K562 (cell line): ENCODE measurements around the gene RASGRP4. TPM values are rescaled to one million over a fixed set of nuclear protein-coding genes. Genes with fewer than 3 reads are reported as not detected.

Source experiments
- CBX2 ChIP-seq: fragments of 200-600 bp; sonication (generic); IDR thresholded peaks from one replicate; pipeline ENCODE4 v1.6.1; 2012; ENCODE audit warnings: mild to moderate bottlenecking, low read length, inconsistent platforms; ENCODE audit not compliant: insufficient read depth, poor library complexity, severe bottlenecking
- CTBP1 ChIP-seq: fragments of 450-650 bp; IDR thresholded peaks from 2 replicates; pipeline ENCODE4 v1.6.1; 2016; ENCODE audit warnings: borderline replicate concordance
- HDAC2 ChIP-seq: fragments of 450-650 bp; IDR thresholded peaks from 2 replicates; pipeline ENCODE4 v1.6.1; 2016; ENCODE audit warnings: mild to moderate bottlenecking
- HLTF ChIP-seq: fragments of 450-650 bp; IDR thresholded peaks from 2 replicates; pipeline ENCODE4 v1.6.1; 2016
- PML ChIP-seq: IDR thresholded peaks from 2 replicates; pipeline ENCODE4 v1.6.1; 2012; ENCODE audit warnings: low read length, inconsistent platforms
- SMAD4 ChIP-seq: fragments of 250-450 bp; sonication (Bioruptor Pico); conservative IDR thresholded peaks from 2 replicates; pipeline ENCODE4 v1.8.0; 2021; ENCODE audit warnings: inconsistent platforms, mild to moderate bottlenecking, moderate library complexity
- TEAD4 ChIP-seq, 2 experiments: sonication (generic) in 1 of 2; formaldehyde crosslinking in 1 of 2; IDR thresholded peaks; 2 replicates each; pipeline versions ENCODE4 v1.6.1 to v1.8.0; 2012 to 2022; ENCODE audit warnings: borderline replicate concordance in 1 of 2, inconsistent platforms in 1 of 2, low read length in 1 of 2, mild to moderate bottlenecking in 1 of 2, missing genetic modification reagents in 1 of 2
- ZNF24 ChIP-seq: fragments of 450-650 bp; IDR thresholded peaks from 2 replicates; pipeline ENCODE4 v1.6.1; 2016
- ZSCAN29 ChIP-seq: fragments of 450-650 bp; IDR thresholded peaks from 2 replicates; pipeline ENCODE4 v1.6.1; 2017
- polyA plus RNA-seq, 8 experiments: library from polyadenylated mRNA; depleted of rRNA in 4 of 8; stranded (reverse) in 5 of 8; unstranded in 3 of 8; fragments of >200 nt; fragmentation: Nextera tagmentation in 2 of 8; fragmentation: Illumina TruSeq in 1 of 8; extraction: Ambion mirVana in 2 of 8; extraction: Trizol in 1 of 8; gene quantifications; 2 replicates each; pipeline versions ENCODE4 v1.2.1 to v1.2.3, GENCODE V29; 2011 to 2014; ENCODE audit warnings: inconsistent platforms in 1 of 8, missing spikeins in 1 of 8
- total RNA-seq, 7 experiments: library from RNA; depleted of rRNA in 6 of 7; stranded (reverse); fragments of >200 nt in 6 of 7; fragmentation: Illumina TruSeq in 2 of 7; extraction: Trizol in 2 of 7; gene quantifications; 2 replicates each; pipeline versions ENCODE4 v1.2.1 to v1.2.3, GENCODE V29; 2011 to 2021; ENCODE audit warnings: low replicate concordance in 1 of 7
- TF ChIP-seq, protein P1 (sequence below), 2 experiments: fragments of 450-650 bp; formaldehyde crosslinking in 1 of 2; IDR thresholded peaks; 2 replicates each; pipeline versions ENCODE4 v1.4.0 to v1.6.1; 2014 to 2020; ENCODE audit warnings: mild to moderate bottlenecking in 2 of 2, borderline replicate concordance in 1 of 2, low read depth in 1 of 2
- TF ChIP-seq, protein P2 (sequence below), 2 experiments: fragments of 250-450 bp in 1 of 2; fragments of 450-650 bp in 1 of 2; sonication (Bioruptor Pico) in 1 of 2; IDR thresholded peaks; 2 replicates each; pipeline versions ENCODE4 v1.6.1 to v1.8.0; 2016 to 2021; ENCODE audit warnings: mild to moderate bottlenecking in 2 of 2, moderate library complexity in 2 of 2, missing compliant biosample characterization in 1 of 2, missing genetic modification characterization in 1 of 2
- TF ChIP-seq, protein P3 (sequence below), 2 experiments: IDR thresholded peaks; 2 replicates each; pipeline ENCODE4 v1.6.1; 2011; ENCODE audit warnings: borderline replicate concordance in 1 of 2, control low read depth in 1 of 2, low read depth in 1 of 2, low read length in 1 of 2, mild to moderate bottlenecking in 1 of 2, mixed read lengths in 1 of 2, moderate library complexity in 1 of 2; ENCODE audit not compliant: insufficient read depth in 1 of 2, insufficient read length in 1 of 2, poor library complexity in 1 of 2, severe bottlenecking in 1 of 2; ENCODE audit errors: extremely low read depth in 1 of 2
- TF ChIP-seq, protein P4 (sequence below): fragments of 450-650 bp; IDR thresholded peaks from 2 replicates; pipeline ENCODE4 v1.7.0; 2016; ENCODE audit warnings: borderline replicate concordance
- TF ChIP-seq, protein P5 (sequence below): sonication (generic); formaldehyde crosslinking; IDR thresholded peaks from 2 replicates; pipeline ENCODE4 v1.9.0; 2022; ENCODE audit warnings: mild to moderate bottlenecking, missing genetic modification reagents

Gene RASGRP4
- total and polyA plus RNA-seq, 9 of the 15 experiments (the other 6 are each of a cell fraction or from before 2014, with no cell fraction given) = 0.39 to 4.6 (median 3.8) TPM

DNA sequence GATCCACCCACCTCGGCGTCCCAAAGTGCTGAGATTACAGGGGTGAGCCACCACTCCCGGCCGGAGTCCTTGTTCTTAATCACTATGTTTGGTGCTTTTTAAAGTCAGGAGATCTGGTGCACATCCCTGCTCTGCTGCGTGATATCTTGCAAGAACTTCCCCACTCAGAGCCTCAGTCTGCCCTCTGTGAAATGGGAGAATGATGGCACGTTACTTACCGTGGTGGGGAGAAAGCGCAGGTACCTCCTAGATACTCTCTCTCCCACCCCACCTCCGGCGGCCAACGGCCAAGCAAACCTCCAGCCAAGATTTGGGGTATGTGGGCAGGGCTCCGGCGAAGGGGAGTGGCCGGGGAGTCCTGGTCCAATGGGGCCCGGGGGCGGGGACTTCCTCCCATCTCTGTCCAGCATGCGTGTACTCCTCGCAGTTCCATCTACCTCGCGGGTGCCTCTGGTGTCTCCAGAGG lies 7.3 kb upstream of the RASGRP4 start, which contains the start of gene RYR1 (continued):
- TF ChIP-seq, protein P1, sequence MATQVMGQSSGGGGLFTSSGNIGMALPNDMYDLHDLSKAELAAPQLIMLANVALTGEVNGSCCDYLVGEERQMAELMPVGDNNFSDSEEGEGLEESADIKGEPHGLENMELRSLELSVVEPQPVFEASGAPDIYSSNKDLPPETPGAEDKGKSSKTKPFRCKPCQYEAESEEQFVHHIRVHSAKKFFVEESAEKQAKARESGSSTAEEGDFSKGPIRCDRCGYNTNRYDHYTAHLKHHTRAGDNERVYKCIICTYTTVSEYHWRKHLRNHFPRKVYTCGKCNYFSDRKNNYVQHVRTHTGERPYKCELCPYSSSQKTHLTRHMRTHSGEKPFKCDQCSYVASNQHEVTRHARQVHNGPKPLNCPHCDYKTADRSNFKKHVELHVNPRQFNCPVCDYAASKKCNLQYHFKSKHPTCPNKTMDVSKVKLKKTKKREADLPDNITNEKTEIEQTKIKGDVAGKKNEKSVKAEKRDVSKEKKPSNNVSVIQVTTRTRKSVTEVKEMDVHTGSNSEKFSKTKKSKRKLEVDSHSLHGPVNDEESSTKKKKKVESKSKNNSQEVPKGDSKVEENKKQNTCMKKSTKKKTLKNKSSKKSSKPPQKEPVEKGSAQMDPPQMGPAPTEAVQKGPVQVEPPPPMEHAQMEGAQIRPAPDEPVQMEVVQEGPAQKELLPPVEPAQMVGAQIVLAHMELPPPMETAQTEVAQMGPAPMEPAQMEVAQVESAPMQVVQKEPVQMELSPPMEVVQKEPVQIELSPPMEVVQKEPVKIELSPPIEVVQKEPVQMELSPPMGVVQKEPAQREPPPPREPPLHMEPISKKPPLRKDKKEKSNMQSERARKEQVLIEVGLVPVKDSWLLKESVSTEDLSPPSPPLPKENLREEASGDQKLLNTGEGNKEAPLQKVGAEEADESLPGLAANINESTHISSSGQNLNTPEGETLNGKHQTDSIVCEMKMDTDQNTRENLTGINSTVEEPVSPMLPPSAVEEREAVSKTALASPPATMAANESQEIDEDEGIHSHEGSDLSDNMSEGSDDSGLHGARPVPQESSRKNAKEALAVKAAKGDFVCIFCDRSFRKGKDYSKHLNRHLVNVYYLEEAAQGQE (IDR thresholded peaks at IDR 0.05; ENCODE audit: borderline replicate concordance) = peak; percentile 71
- TF ChIP-seq, protein P1 (CRISPR knock-in tag; IDR thresholded peaks at IDR 0.05; ENCODE audit: low read depth) = no peak
- TF ChIP-seq SMAD4 (CRISPR knock-in tag) (0 out of 2 replicates have a peak, but pooled peaks have one; percentile 24), ZSCAN29 (no peak), CBX2 (no peak), TEAD4 (IDR thresholded peaks at IDR 0.05; ENCODE audit: low read length) (0 out of 2 replicates have a peak, but pooled peaks have one; percentile 5), TEAD4 (CRISPR knock-in tag; IDR thresholded peaks at IDR 0.05; ENCODE audit: borderline replicate concordance) (no peak), HDAC2 (peak; percentile 91; the same call in 1 of the 2 replicates), CTBP1 (peak; percentile 76), ZNF24 (0 out of 2 replicates have a peak, but pooled peaks have one; percentile 40), HLTF (0 out of 2 replicates have a peak, but pooled peaks have one; percentile 32), PML (no peak)
- TF ChIP-seq, protein P2, sequence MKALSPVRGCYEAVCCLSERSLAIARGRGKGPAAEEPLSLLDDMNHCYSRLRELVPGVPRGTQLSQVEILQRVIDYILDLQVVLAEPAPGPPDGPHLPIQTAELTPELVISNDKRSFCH (CRISPR knock-in tag; IDR thresholded peaks at IDR 0.05) = no peak
- TF ChIP-seq, protein P2 (tag; IDR thresholded peaks at IDR 0.05) = 0 out of 2 replicates have a peak, but pooled peaks have one; percentile 29
- TF ChIP-seq, protein P3, sequence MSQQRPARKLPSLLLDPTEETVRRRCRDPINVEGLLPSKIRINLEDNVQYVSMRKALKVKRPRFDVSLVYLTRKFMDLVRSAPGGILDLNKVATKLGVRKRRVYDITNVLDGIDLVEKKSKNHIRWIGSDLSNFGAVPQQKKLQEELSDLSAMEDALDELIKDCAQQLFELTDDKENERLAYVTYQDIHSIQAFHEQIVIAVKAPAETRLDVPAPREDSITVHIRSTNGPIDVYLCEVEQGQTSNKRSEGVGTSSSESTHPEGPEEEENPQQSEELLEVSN (IDR thresholded peaks at IDR 0.05; ENCODE audit: borderline replicate concordance in 1 of 2, extremely low read depth in 1 of 2, insufficient read depth in 1 of 2, insufficient read length in 1 of 2, low read depth in 1 of 2, low read length in 1 of 2, poor library complexity in 1 of 2, severe bottlenecking in 1 of 2) = peak in 1 of 2 experiments; percentile 65
- TF ChIP-seq, protein P4, sequence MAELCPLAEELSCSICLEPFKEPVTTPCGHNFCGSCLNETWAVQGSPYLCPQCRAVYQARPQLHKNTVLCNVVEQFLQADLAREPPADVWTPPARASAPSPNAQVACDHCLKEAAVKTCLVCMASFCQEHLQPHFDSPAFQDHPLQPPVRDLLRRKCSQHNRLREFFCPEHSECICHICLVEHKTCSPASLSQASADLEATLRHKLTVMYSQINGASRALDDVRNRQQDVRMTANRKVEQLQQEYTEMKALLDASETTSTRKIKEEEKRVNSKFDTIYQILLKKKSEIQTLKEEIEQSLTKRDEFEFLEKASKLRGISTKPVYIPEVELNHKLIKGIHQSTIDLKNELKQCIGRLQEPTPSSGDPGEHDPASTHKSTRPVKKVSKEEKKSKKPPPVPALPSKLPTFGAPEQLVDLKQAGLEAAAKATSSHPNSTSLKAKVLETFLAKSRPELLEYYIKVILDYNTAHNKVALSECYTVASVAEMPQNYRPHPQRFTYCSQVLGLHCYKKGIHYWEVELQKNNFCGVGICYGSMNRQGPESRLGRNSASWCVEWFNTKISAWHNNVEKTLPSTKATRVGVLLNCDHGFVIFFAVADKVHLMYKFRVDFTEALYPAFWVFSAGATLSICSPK = no peak
- TF ChIP-seq, protein P5, sequence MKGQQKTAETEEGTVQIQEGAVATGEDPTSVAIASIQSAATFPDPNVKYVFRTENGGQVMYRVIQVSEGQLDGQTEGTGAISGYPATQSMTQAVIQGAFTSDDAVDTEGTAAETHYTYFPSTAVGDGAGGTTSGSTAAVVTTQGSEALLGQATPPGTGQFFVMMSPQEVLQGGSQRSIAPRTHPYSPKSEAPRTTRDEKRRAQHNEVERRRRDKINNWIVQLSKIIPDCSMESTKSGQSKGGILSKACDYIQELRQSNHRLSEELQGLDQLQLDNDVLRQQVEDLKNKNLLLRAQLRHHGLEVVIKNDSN (CRISPR knock-in tag) = 0 out of 2 replicates have a peak, but pooled peaks have one; percentile 12
